HepG2 (cell line): ENCODE data around the gene SUSD6. TPM values are rescaled to one million over a fixed set of nuclear protein-coding genes. Genes with fewer than 3 reads are reported as not detected.

Experiments used
- PCBP2 ChIP-seq: fragments of 200-400 bp; formaldehyde crosslinking; optimal IDR thresholded peaks from 2 replicates; pipeline ENCODE3; 2018; ENCODE audit warnings: low read length, low read depth; ENCODE audit not compliant: poor library complexity, severe bottlenecking
- SMC3 ChIP-seq: IDR thresholded peaks from 2 replicates; pipeline ENCODE4 v1.6.1; 2011; ENCODE audit warnings: low read length, improper control_type of control experiment
- TAF15 ChIP-seq: fragments of 200-400 bp; formaldehyde crosslinking; IDR thresholded peaks from one replicate; pipeline ENCODE4 v1.6.1; 2018; ENCODE audit warnings: mild to moderate bottlenecking, low read depth, low read length; ENCODE audit not compliant: poor library complexity, severe bottlenecking
- ZNF260 ChIP-seq: sonication (generic); formaldehyde crosslinking; IDR thresholded peaks from 2 replicates; pipeline ENCODE4 v1.4.0; 2020; ENCODE audit warnings: missing genetic modification reagents, low read depth, mild to moderate bottlenecking, borderline replicate concordance
- ZNF343 ChIP-seq: sonication (generic); formaldehyde crosslinking; IDR thresholded peaks from 2 replicates; pipeline ENCODE4 v1.4.0; 2020; ENCODE audit warnings: mild to moderate bottlenecking, missing genetic modification reagents
- ZNF432 ChIP-seq: sonication (generic); formaldehyde crosslinking; IDR thresholded peaks from 2 replicates; pipeline ENCODE4 v1.5.0; 2020; ENCODE audit warnings: missing genetic modification reagents, mild to moderate bottlenecking, borderline replicate concordance
- ZNF484 ChIP-seq: sonication (generic); formaldehyde crosslinking; IDR thresholded peaks from 2 replicates; pipeline ENCODE4 v1.5.1; 2020; ENCODE audit warnings: mild to moderate bottlenecking, low read depth, missing genetic modification reagents, borderline replicate concordance
- ZNF790 ChIP-seq: sonication (generic); formaldehyde crosslinking; IDR thresholded peaks from 2 replicates; pipeline ENCODE4 v1.8.0; 2022; ENCODE audit warnings: missing genetic modification reagents, mild to moderate bottlenecking, borderline replicate concordance
- polyA plus RNA-seq, 8 experiments: library from polyadenylated mRNA; depleted of rRNA in 3 of 8; stranded (reverse) in 7 of 8; unstranded in 1 of 8; fragments of >200 nt; fragmentation: Illumina TruSeq in 4 of 8; extraction: Trizol in 4 of 8; gene quantifications; 2 replicates each; pipeline versions ENCODE4 v1.2.1 to v1.2.3, GENCODE V29; 2011 to 2016; ENCODE audit warnings: low read depth in 4 of 8, missing spikeins in 1 of 8, mixed read lengths in 1 of 8; ENCODE audit not compliant: insufficient read depth in 1 of 8
- total RNA-seq, 5 experiments: library from RNA; depleted of rRNA; stranded (reverse); fragments of >200 nt; fragmentation: Illumina TruSeq; extraction: Trizol; gene quantifications; 2 replicates each; pipeline ENCODE4 v1.2.3, GENCODE V29; 2016; ENCODE audit warnings: low read depth in 1 of 5
- TF ChIP-seq, protein P1 (sequence below): sonication (generic); formaldehyde crosslinking; IDR thresholded peaks from 2 replicates; pipeline ENCODE4 v1.4.0; 2020; ENCODE audit warnings: missing genetic modification reagents
- TF ChIP-seq, protein P2 (sequence below): IDR thresholded peaks from 2 replicates; pipeline ENCODE4 v1.6.1; 2016; ENCODE audit warnings: control low read depth
- TF ChIP-seq, protein P3 (sequence below): sonication (generic); formaldehyde crosslinking; IDR thresholded peaks from 2 replicates; pipeline ENCODE4 v1.9.0; 2021; ENCODE audit warnings: missing genetic modification reagents, borderline replicate concordance
- TF ChIP-seq, protein P4 (sequence below): sonication (generic); formaldehyde crosslinking; IDR thresholded peaks from 2 replicates; pipeline ENCODE4 v1.4.0; 2020; ENCODE audit warnings: missing genetic modification reagents
- TF ChIP-seq, protein P5 (sequence below): IDR thresholded peaks from 2 replicates; pipeline ENCODE4 v1.6.1; 2016; ENCODE audit warnings: missing compliant biosample characterization, missing genetic modification reagents, borderline replicate concordance
- TF ChIP-seq, protein P6 (sequence below): sonication (generic); formaldehyde crosslinking; IDR thresholded peaks from 2 replicates; pipeline ENCODE4 v1.4.0; 2020; ENCODE audit warnings: missing genetic modification reagents, borderline replicate concordance

SUSD6 gene
- total and polyA plus RNA-seq, 2 of the 13 experiments (the other 11 are each of a cell fraction or from before 2014, with no cell fraction given) = 7.2 to 7.4 TPM

DNA sequence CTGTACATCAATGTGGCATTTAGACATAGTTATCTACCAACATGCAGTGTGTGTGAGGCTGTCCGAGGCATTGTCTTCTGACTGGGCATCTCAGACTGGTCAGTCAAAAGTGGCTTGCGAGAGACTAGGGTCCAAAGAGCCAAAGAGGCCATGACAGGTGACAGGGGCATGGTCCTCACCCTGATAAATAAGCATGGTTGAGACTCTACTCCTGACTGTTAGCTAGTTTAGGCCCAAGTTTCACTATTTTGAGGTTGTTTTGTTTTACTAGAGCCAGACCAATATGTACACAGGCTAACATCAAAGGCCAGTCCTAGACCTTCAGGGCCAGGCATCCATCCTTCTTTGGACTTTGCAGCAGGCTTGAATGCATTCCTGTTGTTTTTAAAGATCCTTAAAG lies 78.6 kb downstream of the SUSD6 start (continued):
- TF ChIP-seq, protein P1, sequence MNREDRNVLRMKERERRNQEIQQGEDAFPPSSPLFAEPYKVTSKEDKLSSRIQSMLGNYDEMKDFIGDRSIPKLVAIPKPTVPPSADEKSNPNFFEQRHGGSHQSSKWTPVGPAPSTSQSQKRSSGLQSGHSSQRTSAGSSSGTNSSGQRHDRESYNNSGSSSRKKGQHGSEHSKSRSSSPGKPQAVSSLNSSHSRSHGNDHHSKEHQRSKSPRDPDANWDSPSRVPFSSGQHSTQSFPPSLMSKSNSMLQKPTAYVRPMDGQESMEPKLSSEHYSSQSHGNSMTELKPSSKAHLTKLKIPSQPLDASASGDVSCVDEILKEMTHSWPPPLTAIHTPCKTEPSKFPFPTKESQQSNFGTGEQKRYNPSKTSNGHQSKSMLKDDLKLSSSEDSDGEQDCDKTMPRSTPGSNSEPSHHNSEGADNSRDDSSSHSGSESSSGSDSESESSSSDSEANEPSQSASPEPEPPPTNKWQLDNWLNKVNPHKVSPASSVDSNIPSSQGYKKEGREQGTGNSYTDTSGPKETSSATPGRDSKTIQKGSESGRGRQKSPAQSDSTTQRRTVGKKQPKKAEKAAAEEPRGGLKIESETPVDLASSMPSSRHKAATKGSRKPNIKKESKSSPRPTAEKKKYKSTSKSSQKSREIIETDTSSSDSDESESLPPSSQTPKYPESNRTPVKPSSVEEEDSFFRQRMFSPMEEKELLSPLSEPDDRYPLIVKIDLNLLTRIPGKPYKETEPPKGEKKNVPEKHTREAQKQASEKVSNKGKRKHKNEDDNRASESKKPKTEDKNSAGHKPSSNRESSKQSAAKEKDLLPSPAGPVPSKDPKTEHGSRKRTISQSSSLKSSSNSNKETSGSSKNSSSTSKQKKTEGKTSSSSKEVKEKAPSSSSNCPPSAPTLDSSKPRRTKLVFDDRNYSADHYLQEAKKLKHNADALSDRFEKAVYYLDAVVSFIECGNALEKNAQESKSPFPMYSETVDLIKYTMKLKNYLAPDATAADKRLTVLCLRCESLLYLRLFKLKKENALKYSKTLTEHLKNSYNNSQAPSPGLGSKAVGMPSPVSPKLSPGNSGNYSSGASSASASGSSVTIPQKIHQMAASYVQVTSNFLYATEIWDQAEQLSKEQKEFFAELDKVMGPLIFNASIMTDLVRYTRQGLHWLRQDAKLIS = no peak
- TF ChIP-seq, protein P2, sequence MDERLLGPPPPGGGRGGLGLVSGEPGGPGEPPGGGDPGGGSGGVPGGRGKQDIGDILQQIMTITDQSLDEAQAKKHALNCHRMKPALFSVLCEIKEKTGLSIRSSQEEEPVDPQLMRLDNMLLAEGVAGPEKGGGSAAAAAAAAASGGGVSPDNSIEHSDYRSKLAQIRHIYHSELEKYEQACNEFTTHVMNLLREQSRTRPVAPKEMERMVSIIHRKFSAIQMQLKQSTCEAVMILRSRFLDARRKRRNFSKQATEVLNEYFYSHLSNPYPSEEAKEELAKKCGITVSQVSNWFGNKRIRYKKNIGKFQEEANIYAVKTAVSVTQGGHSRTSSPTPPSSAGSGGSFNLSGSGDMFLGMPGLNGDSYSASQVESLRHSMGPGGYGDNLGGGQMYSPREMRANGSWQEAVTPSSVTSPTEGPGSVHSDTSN (CRISPR knock-in tag) = no peak
- TF ChIP-seq, protein P3, sequence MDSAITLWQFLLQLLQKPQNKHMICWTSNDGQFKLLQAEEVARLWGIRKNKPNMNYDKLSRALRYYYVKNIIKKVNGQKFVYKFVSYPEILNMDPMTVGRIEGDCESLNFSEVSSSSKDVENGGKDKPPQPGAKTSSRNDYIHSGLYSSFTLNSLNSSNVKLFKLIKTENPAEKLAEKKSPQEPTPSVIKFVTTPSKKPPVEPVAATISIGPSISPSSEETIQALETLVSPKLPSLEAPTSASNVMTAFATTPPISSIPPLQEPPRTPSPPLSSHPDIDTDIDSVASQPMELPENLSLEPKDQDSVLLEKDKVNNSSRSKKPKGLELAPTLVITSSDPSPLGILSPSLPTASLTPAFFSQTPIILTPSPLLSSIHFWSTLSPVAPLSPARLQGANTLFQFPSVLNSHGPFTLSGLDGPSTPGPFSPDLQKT (CRISPR knock-in tag) = no peak
- TF ChIP-seq ZNF484 (CRISPR knock-in tag) (no peak), TAF15 (no peak), ZNF343 (CRISPR knock-in tag) (no peak), ZNF432 (no peak), PCBP2 (no peak), ZNF790 (CRISPR knock-in tag) (no peak), ZNF260 (CRISPR knock-in tag) (no peak), SMC3 (peak; percentile 12; the same call in 1 of the 2 replicates)
- TF ChIP-seq, protein P4, sequence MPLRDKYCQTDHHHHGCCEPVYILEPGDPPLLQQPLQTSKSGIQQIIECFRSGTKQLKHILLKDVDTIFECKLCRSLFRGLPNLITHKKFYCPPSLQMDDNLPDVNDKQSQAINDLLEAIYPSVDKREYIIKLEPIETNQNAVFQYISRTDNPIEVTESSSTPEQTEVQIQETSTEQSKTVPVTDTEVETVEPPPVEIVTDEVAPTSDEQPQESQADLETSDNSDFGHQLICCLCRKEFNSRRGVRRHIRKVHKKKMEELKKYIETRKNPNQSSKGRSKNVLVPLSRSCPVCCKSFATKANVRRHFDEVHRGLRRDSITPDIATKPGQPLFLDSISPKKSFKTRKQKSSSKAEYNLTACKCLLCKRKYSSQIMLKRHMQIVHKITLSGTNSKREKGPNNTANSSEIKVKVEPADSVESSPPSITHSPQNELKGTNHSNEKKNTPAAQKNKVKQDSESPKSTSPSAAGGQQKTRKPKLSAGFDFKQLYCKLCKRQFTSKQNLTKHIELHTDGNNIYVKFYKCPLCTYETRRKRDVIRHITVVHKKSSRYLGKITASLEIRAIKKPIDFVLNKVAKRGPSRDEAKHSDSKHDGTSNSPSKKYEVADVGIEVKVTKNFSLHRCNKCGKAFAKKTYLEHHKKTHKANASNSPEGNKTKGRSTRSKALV (CRISPR knock-in tag) = no peak
- TF ChIP-seq, protein P5, sequence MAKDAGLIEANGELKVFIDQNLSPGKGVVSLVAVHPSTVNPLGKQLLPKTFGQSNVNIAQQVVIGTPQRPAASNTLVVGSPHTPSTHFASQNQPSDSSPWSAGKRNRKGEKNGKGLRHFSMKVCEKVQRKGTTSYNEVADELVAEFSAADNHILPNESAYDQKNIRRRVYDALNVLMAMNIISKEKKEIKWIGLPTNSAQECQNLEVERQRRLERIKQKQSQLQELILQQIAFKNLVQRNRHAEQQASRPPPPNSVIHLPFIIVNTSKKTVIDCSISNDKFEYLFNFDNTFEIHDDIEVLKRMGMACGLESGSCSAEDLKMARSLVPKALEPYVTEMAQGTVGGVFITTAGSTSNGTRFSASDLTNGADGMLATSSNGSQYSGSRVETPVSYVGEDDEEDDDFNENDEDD (CRISPR knock-in tag) = no peak; the same call in 1 of the 2 replicates
- TF ChIP-seq, protein P6, sequence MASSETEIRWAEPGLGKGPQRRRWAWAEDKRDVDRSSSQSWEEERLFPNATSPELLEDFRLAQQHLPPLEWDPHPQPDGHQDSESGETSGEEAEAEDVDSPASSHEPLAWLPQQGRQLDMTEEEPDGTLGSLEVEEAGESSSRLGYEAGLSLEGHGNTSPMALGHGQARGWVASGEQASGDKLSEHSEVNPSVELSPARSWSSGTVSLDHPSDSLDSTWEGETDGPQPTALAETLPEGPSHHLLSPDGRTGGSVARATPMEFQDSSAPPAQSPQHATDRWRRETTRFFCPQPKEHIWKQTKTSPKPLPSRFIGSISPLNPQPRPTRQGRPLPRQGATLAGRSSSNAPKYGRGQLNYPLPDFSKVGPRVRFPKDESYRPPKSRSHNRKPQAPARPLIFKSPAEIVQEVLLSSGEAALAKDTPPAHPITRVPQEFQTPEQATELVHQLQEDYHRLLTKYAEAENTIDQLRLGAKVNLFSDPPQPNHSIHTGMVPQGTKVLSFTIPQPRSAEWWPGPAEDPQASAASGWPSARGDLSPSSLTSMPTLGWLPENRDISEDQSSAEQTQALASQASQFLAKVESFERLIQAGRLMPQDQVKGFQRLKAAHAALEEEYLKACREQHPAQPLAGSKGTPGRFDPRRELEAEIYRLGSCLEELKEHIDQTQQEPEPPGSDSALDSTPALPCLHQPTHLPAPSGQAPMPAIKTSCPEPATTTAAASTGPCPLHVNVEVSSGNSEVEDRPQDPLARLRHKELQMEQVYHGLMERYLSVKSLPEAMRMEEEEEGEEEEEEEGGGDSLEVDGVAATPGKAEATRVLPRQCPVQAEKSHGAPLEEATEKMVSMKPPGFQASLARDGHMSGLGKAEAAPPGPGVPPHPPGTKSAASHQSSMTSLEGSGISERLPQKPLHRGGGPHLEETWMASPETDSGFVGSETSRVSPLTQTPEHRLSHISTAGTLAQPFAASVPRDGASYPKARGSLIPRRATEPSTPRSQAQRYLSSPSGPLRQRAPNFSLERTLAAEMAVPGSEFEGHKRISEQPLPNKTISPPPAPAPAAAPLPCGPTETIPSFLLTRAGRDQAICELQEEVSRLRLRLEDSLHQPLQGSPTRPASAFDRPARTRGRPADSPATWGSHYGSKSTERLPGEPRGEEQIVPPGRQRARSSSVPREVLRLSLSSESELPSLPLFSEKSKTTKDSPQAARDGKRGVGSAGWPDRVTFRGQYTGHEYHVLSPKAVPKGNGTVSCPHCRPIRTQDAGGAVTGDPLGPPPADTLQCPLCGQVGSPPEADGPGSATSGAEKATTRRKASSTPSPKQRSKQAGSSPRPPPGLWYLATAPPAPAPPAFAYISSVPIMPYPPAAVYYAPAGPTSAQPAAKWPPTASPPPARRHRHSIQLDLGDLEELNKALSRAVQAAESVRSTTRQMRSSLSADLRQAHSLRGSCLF (CRISPR knock-in tag) = no peak
